Astrocyte (in vitro differentiated cells and primary cell): Measurements from ENCODE around the gene VAC14. TPM values are rescaled to one million over a fixed set of nuclear protein-coding genes. Genes with fewer than 3 reads are reported as not detected.
A peak's percentile ranks its signal among the peaks of the same experiment; 100 is the strongest.

Source experiments
- DNase-seq: peaks from one replicate; pipeline ENCODE4 v3.0.0-alpha.2; 2010; ENCODE audit warnings: low read depth
- FAIRE-seq: peaks from 2 replicates; lab custom pipeline; 2011; peaks lifted over from hg19 to GRCh38; lab: Jason Lieb, UNC
- H2AFZ ChIP-seq: 2 replicates; pipeline ENCODE4 v1.6.0; 2012; ENCODE audit warnings: low read depth, low read length, inconsistent platforms
- H3K27ac ChIP-seq: 2 replicates; pipeline ENCODE4 v1.5.1; 2011; ENCODE audit warnings: low read depth, low read length, inconsistent platforms
- H3K27me3 ChIP-seq: 2 replicates; pipeline ENCODE4 v1.6.0; 2011; ENCODE audit warnings: low read length, inconsistent platforms; ENCODE audit not compliant: insufficient read depth
- H3K36me3 ChIP-seq: 2 replicates; pipeline ENCODE4 v1.5.1; 2011; ENCODE audit warnings: low read length, inconsistent platforms; ENCODE audit not compliant: insufficient read depth
- H3K4me1 ChIP-seq: 2 replicates; pipeline ENCODE4 v1.5.1; 2011; ENCODE audit warnings: low read length, inconsistent platforms; ENCODE audit not compliant: insufficient read depth
- H3K4me2 ChIP-seq: 2 replicates; pipeline ENCODE4 v1.6.0; 2012; ENCODE audit warnings: low read length, inconsistent platforms
- H3K4me3 ChIP-seq: 2 replicates; pipeline ENCODE4 v1.5.1; 2011; ENCODE audit warnings: low read depth, mild to moderate bottlenecking, low read length, inconsistent platforms; ENCODE audit not compliant: insufficient read depth
- H3K79me2 ChIP-seq: 2 replicates; pipeline ENCODE4 v1.6.0; 2012; ENCODE audit warnings: mild to moderate bottlenecking, low read length, inconsistent platforms; ENCODE audit not compliant: insufficient read depth
- H3K9ac ChIP-seq: 2 replicates; pipeline ENCODE4 v1.6.0; 2012; ENCODE audit warnings: mild to moderate bottlenecking, low read length, inconsistent platforms
- H3K9me3 ChIP-seq: 2 replicates; pipeline ENCODE4 v1.5.1; 2012; ENCODE audit warnings: low read depth, mild to moderate bottlenecking, low read length, inconsistent platforms; ENCODE audit not compliant: insufficient read depth
- H4K20me1 ChIP-seq: 2 replicates; pipeline ENCODE4 v1.6.0; 2012; ENCODE audit warnings: low read length, inconsistent platforms; ENCODE audit not compliant: insufficient read depth
- H3K27ac Mint-ChIP-seq: one replicate; pipeline ENCODE4 v1.8.0; 2021; ENCODE audit warnings: mild to moderate bottlenecking, mixed read lengths; ENCODE audit not compliant: unreplicated experiment
- H3K27me3 Mint-ChIP-seq: one replicate; pipeline ENCODE4 v1.8.0; 2021; ENCODE audit warnings: low read depth, mixed read lengths; ENCODE audit not compliant: unreplicated experiment
- H3K36me3 Mint-ChIP-seq: one replicate; pipeline ENCODE4 v1.8.0; 2021; ENCODE audit warnings: low read depth, mixed read lengths; ENCODE audit not compliant: unreplicated experiment
- H3K4me1 Mint-ChIP-seq: one replicate; pipeline ENCODE4 v1.8.0; 2021; ENCODE audit warnings: low read depth, mixed read lengths; ENCODE audit not compliant: unreplicated experiment
- H3K4me3 Mint-ChIP-seq: one replicate; pipeline ENCODE4 v1.8.0; 2021; ENCODE audit warnings: mild to moderate bottlenecking, moderate library complexity, mixed read lengths; ENCODE audit not compliant: unreplicated experiment
- H3K9me3 Mint-ChIP-seq: one replicate; pipeline ENCODE4 v1.8.0; 2021; ENCODE audit warnings: mild to moderate bottlenecking, mixed read lengths; ENCODE audit not compliant: unreplicated experiment
- EZH2 ChIP-seq: IDR thresholded peaks from 2 replicates; pipeline ENCODE4 v1.6.1; 2012; ENCODE audit warnings: mild to moderate bottlenecking, low read length, inconsistent platforms; ENCODE audit not compliant: insufficient read depth
- total RNA-seq: library from RNA; stranded (reverse); gene quantifications from 2 replicates; pipeline ENCODE4 v1.2.1, GENCODE V29; 2021
- TF ChIP-seq, protein P1 (sequence below): IDR thresholded peaks from 2 replicates; pipeline ENCODE4 v1.5.1; 2011; ENCODE audit warnings: low read depth, mild to moderate bottlenecking, inconsistent platforms, low read length, moderate library complexity; ENCODE audit not compliant: insufficient read depth

The VAC14 gene
- total RNA-seq, 1 donor from 2014 or later, result 27.8 TPM

DNA sequence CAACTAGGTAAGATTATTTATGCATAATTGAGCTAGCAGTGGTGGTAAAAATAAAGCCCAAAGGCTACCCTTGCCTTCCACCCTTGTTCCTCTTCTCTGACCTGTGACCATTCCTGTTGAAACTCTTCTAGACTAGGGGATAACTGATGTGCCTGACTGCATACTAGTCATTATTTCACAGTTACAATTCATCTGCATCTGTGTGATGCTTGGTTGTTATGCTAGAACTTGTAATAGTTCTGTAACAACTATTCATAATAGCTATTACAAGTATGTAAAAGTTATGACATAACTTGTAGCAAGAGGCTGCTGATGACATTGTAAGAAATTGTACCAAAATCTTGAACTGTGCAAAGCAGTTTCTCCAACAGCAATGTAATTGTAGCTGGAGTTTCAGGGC, 2.4 kb upstream of the VAC14 start:
- TF ChIP-seq, protein P1, sequence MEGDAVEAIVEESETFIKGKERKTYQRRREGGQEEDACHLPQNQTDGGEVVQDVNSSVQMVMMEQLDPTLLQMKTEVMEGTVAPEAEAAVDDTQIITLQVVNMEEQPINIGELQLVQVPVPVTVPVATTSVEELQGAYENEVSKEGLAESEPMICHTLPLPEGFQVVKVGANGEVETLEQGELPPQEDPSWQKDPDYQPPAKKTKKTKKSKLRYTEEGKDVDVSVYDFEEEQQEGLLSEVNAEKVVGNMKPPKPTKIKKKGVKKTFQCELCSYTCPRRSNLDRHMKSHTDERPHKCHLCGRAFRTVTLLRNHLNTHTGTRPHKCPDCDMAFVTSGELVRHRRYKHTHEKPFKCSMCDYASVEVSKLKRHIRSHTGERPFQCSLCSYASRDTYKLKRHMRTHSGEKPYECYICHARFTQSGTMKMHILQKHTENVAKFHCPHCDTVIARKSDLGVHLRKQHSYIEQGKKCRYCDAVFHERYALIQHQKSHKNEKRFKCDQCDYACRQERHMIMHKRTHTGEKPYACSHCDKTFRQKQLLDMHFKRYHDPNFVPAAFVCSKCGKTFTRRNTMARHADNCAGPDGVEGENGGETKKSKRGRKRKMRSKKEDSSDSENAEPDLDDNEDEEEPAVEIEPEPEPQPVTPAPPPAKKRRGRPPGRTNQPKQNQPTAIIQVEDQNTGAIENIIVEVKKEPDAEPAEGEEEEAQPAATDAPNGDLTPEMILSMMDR, result no peak
- no peak for TF ChIP-seq EZH2
- peaks cover 36% of the 10 kb centered on the region for H3K4me1 ChIP-seq
- peaks cover 26% of the 10 kb centered on the region for H3K79me2 ChIP-seq
- H3K9me3 Mint-ChIP-seq, result peaks cover 2% of the 10 kb centered on the region
- no peaks in the 10 kb centered on the region for H3K9me3 ChIP-seq
- peaks cover 12% of the 10 kb centered on the region for H4K20me1 ChIP-seq
- no peak overlapping the region for H3K9ac ChIP-seq
- no peaks in the 10 kb centered on the region for H3K36me3 ChIP-seq
- H3K27ac ChIP-seq, result no peak overlapping the region
- H3K27me3 ChIP-seq, result no peaks in the 10 kb centered on the region
- peaks cover 5% of the 10 kb centered on the region for H3K36me3 Mint-ChIP-seq
- no peak overlapping the region for H3K4me3 ChIP-seq
- DNase-seq (no peak), FAIRE-seq (no peak)
- H3K4me1 Mint-ChIP-seq, result peaks cover 30% of the 10 kb centered on the region
- peaks cover 5% of the 10 kb centered on the region for H3K27me3 Mint-ChIP-seq
- no peak overlapping the region for H3K4me2 ChIP-seq
- H2AFZ ChIP-seq, result no peak overlapping the region
- H3K27ac Mint-ChIP-seq, result no peak overlapping the region
- no peak overlapping the region for H3K4me3 Mint-ChIP-seq

DNA sequence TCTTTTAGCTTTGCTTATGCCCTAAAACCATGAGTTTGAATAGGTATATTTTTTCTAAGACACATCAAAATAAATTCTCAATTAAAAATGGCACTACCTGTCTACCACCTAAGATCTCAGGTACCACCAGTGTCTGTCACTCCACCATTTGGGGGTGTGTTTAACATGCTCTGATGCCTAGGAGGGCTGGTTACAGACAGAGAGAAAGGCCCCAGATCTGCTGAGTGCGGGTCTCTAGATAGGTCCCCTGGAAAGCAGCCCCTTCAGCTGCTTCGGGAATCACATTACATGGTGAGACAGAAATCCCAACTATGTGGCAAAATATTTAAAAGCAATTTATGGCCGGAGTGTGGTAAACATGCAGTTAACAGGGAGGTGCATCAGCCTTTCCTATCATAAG, 653 bp upstream of the VAC14 start:
- TF ChIP-seq, protein P1, result no peak
- TF ChIP-seq EZH2, result no peak
- H3K9ac ChIP-seq, result no peak overlapping the region
- peaks cover 20% of the 10 kb centered on the region for H4K20me1 ChIP-seq
- H3K4me1 ChIP-seq, result peaks cover 35% of the 10 kb centered on the region
- Mint-ChIP-seq H3K36me3 (peaks cover 3% of the 10 kb centered on the region), H3K27ac (peak overlapping the region; percentile 55), H3K9me3 (no peaks in the 10 kb centered on the region), H3K4me3 (peak overlapping the region; percentile 87), H3K4me1 (peaks cover 30% of the 10 kb centered on the region), H3K27me3 (no peaks in the 10 kb centered on the region)
- no peak for DNase-seq
- peak overlapping the region; percentile 91 for H3K4me2 ChIP-seq
- H3K27me3 ChIP-seq, result no peaks in the 10 kb centered on the region
- peaks cover 43% of the 10 kb centered on the region for H3K79me2 ChIP-seq
- H3K27ac ChIP-seq, result no peak overlapping the region
- no peak for FAIRE-seq
- no peak overlapping the region for H3K4me3 ChIP-seq
- no peaks in the 10 kb centered on the region for H3K36me3 ChIP-seq
- no peak overlapping the region for H2AFZ ChIP-seq
- no peaks in the 10 kb centered on the region for H3K9me3 ChIP-seq

DNA sequence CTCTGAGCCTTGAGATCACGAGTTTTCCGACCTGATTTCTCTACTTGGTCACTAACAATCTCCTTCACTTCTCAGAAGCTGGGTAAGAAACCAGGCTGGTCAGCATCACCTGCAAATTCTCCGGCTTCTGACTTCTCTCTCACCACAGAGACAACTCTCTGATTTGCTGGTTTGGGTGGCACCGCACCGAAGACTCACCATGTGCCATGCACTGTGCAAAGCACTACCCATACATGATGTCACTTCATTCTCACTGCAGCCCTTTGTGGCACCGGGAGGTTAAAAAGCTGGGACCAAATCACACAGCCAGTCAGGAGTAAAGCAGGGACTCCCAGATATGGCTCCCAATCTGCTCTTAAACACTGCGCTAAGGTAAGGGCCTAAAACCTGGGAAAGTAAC, 647 bp downstream of the VAC14 start:
- Mint-ChIP-seq H3K4me1 (peaks cover 22% of the 10 kb centered on the region), H3K27me3 (no peaks in the 10 kb centered on the region)
- no peak for DNase-seq

More for the DNA sequence above, 647 bp downstream of the VAC14 start:
- Histone ChIP-seq H3K79me2 (peaks cover 56% of the 10 kb centered on the region), H2AFZ (peak overlapping the region; percentile 69), H4K20me1 (peaks cover 28% of the 10 kb centered on the region), H3K4me3 (peak overlapping the region; percentile 80), H3K36me3 (no peaks in the 10 kb centered on the region), H3K27ac (peak overlapping the region; percentile 73), H3K9me3 (no peaks in the 10 kb centered on the region), H3K4me1 (peaks cover 27% of the 10 kb centered on the region), H3K27me3 (no peaks in the 10 kb centered on the region), H3K4me2 (peak overlapping the region; percentile 91), H3K9ac (peak overlapping the region; percentile 92)
- Mint-ChIP-seq H3K4me3 (peak overlapping the region; percentile 87), H3K9me3 (no peaks in the 10 kb centered on the region), H3K27ac (peak overlapping the region; percentile 73), H3K36me3 (peaks cover 3% of the 10 kb centered on the region)
- TF ChIP-seq EZH2, result no peak
- TF ChIP-seq, protein P1, result no peak
- no peak for FAIRE-seq
